GM18499 (cell line): ENCODE data around the gene PADI3.

Experiments
- ATAC-seq: cut with Tn5 transposase; IDR thresholded peaks from one replicate; pipeline ENCODE4 v1.9.1; 2021; ENCODE audit warnings: moderate number of reproducible peaks; ENCODE audit not compliant: insufficient read depth, unreplicated experiment

The PADI3 gene

DNA sequence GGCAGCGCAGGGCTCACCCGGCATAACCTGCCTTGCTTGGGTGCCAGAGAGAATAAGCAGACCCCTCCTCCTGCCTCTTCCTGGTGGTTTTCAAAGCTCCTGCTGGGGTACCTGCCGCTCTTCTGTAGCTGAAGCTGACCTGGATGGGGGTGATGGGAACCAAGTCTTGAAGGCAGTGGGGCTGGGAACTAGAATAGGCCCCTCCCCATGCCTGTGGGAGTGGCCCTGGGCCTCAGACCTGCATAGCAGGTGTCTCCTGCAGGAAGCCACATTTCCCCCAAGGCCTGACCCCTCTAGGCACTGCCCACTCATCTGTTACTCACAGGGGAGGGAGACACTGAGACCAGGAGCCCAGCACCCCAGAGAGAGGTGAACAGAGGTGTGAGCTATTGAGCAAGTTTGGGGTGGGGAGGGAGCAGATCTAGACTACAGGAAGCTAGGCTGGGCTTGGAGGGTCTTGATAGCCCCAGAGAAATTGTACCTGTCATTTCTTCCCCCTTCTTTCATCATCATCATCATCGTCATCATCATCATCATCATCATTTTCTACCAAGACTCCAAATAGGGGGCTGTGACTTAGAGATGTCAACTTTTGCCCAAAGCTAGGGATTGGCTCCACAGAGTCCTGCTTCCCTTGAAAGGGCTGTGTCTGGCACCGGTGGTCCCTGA is 33.9 kb upstream of the PADI3 start:
- no peak for ATAC-seq

GRCh38 chr1:17215545-17215890 is 33.4 kb upstream of the PADI3 start:
- no peak for ATAC-seq

GRCh38 chr1:17216078-17216477 is 32.8 kb upstream of the PADI3 start:
- no peak for ATAC-seq

DNA sequence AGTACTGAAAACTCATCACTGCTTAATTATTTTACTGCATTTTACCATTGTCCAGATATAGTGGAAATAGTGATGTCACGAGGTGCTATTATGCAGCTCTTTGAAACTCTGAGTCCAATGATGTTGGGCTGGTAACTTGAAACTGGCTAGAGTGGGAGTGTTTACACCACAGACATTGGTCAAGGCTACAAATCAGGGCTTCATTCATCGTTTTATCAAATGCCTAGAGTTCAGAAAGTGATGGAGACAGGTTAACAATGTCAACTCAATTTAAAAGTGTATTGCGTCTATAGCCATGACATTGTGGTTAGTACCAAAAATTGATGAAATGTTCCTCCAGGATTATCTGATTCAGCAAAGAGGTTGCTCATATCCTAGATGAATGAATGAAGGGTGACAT is 31.3 kb upstream of the PADI3 start:
- no peak for ATAC-seq

GRCh38 chr1:17218939-17219338 is 30.0 kb upstream of the PADI3 start:
- ATAC-seq, result no peak

GRCh38 chr1:17220287-17220686 is 28.6 kb upstream of the PADI3 start:
- ATAC-seq, result no peak

DNA sequence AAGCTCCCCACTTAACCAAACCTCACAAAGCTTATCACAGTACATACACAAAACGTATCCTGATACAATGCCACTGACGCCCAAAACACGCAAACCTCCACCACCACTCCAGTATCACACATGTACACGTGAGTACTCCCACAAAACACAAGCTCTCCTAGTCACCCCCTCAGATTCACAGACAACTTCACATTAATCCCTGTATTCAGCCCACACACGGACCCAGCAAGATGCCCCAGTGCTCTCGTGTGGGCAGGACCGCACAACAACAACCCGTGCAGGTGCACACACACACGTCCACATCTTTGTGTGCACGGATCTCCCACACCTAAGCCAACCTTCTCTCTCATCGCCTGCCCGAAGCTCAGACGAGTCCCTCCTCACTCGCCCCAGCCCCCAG is 26.3 kb upstream of the PADI3 start:
- ATAC-seq, result no peak

- no peak for ATAC-seq
These were observed 24.5 kb upstream of the PADI3 start for GRCh38 chr1:17224434-17224833.

- ATAC-seq, result no peak
These were observed 23.8 kb upstream of the PADI3 start for GRCh38 chr1:17225140-17225539.

DNA sequence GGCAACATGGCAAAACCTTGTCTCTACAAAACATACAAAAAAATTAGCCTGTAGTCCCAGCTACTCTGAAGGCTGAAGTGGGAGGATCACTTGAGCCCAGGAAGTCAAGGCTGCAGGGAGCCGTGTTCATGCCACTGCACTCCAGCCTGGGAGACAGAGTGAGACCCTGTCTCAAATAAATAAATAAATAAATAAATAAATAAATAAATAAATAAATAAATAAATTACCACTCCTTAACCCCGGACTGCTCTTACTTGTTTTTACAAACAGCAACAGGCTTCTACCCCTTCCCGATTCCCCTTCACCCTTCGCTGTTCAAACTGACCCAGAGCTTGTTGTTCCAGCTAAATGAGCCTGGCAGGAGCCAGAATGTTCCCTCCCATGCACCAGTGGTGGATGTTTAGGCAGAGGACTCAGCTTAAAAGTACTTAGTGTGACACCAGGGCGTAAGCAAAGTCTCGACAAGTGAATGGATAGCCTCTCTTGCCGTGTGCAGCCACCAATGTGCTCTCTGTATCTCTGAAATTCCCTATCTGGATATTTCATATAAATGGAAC is 21.5 kb upstream of the PADI3 start:
- ATAC-seq, result no peak

GRCh38 chr1:17228619-17229018 is 20.3 kb upstream of the PADI3 start:
- ATAC-seq, result no peak

- ATAC-seq, result no peak
These were observed 19.5 kb upstream of the PADI3 start for GRCh38 chr1:17229379-17229778.

- no peak for ATAC-seq
These were observed 18.8 kb upstream of the PADI3 start for GRCh38 chr1:17230106-17230505.

DNA sequence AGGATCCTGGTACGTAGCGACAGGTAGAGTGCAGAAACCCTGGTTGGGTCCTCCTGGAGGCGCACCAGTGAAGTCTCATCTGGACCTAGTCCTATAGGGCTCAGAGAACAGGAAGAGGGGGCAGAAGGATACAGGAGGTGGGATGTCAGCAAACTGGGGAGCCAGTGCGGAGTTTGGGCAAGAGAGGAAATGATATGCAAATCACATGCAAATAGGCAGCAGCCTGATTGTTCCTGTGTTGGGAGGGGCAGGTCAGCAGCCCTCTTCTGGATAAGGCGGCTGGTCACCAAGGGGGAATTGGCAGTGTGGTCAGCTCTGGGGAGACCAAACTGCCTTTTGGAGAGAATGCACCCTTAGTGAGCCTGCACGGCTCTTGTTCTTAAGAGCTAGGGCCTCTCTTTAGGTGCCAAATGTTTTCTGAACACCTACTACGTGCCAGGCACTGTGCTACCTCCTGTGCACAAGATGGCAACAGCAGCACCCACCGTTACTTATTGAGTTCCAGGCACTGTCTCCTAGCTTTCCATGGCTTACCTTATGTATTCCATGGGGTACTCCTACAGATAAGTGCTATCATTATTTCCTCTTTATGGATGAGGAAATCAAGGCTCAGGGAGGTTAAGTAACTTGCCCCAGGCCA is 18.1 kb upstream of the PADI3 start:
- ATAC-seq, result no peak

GRCh38 chr1:17232759-17233661 is 15.9 kb upstream of the PADI3 start:
- ATAC-seq, result no peak

- no peak for ATAC-seq
These were observed 15.1 kb upstream of the PADI3 start for GRCh38 chr1:17233675-17234320.

DNA sequence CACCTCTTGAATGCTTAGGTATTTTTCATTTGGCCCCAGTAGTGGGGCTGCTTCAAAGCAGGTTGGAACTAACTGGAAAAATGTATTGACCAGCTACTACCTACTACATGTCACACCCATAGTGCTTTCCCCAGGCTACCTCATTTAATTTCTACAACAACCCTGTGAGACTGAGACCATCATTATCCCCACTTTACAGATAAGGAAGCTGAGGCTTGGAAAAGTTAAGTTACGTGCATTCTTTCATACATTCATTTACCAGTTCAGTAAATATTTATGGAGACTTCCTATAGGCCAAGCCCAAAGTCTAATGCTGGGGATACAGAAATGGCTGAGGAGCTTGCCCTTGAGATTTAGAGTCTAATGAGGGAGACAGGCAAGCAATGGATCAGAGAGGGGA is 14.5 kb upstream of the PADI3 start:
- no peak for ATAC-seq

DNA sequence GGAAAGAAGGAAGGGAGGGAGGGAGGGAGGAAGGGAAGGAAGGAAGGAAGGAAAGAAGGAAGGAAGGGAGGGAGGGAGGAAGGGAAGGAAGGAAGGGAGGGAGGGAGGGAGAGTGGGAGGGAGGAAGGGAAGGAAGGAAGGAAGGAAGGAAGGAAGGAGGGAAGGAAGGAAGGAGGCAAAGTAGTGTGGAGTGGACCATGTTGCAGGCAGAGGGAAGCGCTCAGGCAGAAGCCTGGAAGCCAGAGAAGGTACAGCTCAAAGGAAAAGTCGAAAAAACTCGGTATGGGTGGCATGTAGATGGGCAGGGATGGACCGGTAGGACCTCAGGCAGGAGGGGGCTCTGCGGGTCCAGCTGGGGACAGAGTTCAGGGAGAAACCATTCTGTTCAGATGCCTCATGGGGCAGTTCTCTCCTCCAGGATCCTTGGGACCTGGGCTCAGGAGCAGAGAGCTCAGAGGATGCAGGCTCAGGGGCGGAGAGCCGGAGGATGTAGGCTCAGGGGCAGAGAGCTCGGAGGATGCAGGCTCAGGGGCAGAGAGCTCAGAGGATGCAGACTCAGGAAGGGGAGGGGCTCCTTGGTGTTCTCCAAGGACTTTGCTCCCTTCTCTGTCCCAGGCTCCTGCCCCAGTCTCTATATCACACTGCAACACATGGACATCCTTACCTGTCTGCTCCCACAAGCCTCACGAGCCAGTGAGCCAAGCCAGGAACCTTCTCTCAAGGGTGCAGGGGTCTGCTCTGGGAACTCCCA is 13.6 kb upstream of the PADI3 start:
- ATAC-seq, result no peak

DNA sequence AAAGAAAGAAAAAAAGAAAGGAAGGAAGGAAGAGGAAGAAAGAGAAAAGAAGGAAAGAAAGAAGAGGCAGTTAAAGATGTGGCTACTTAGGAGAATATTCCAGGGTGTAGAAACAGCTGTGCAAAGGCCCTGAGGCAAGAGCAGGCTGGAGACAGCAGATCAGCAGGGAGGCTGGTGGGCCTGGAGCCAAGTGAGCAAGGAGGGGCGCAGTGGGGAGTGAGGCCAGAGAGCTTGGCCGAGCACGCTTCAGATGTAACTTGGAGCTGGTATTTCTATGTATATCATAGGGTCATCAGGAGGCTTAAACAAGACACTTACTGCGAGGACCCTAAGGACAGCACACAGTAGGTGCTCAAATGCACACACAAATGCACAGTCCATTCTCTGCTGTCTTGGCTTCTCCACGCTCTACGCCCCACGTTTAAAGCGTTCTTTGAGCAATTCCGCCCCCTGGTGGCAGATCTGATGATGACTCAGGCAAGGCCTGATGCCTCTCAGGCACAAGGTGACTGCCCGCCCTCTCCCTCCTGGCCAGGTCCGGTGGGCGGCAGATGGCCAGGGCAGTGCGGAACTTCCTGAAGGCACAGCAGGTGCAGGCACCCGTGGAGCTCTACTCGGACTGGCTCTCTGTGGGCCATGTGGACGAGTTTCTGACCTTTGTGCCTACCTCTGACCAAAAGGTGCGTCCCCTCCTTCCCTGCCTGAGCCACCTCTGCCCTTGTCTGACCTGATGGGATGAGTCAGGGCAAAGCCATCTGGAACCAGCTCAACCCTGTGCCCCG is 11.9 kb upstream of the PADI3 start:
- ATAC-seq, result no peak
